ENCODE results near the gene HOXD1.

Gene HOXD1

DNA sequence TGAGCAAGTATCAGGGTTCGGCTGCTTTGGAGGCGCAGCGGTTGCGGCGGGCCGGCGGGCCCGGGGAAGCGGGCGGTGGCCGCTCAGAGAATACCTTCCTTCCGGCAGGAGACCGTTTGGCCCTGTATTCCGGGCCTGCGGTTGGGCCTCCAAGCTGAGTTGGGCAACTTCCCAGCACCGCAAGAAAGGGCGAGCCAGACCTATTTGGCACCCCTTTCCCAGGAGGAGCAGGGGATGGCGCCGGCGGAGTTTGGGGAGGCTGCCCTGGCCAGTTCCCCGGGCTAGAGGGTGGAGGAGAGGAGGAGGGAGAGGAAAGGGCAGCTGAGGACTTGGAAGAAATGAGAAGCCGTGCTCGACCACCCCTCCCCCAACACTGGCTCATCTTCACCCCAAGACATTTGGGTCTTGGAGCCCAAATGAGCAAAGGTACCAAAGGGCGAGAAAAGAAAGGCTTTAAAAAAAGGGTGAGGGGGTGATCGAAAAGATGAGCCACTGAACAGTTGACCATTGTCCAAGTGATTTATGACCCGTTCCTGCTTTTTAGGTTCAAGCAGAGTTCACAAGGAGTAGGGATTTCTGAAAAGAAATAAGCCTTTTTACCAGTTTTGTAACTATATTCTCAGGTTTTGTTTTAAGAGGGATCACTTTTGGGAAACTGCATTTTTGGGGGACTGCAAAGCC, 23.0 kb upstream of the HOXD1 start:
- no peak for DNase-seq (ENCODE audit: low read depth, low spot score)

DNA sequence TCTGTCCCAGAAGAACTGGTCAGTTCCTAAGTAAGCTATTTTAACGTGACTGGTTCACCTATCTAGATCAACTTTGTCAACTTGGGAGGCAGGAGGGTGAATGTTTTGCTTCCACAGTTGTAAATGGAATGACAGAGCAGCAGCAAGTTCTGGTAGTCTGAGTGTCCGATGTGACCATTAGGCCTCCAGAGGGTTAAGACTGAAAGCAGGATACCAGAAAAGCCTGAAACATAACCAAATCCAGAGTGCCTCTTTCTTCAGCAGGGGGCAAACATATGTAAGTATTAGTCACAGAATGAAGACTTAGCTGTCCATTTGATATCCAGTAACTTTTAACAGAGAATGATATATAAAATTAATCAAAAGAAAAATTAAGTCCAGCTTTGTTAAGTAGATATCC, 22.2 kb upstream of the HOXD1 start:
- DNase-seq (ENCODE audit: low read depth, low spot score), result no peak

DNA sequence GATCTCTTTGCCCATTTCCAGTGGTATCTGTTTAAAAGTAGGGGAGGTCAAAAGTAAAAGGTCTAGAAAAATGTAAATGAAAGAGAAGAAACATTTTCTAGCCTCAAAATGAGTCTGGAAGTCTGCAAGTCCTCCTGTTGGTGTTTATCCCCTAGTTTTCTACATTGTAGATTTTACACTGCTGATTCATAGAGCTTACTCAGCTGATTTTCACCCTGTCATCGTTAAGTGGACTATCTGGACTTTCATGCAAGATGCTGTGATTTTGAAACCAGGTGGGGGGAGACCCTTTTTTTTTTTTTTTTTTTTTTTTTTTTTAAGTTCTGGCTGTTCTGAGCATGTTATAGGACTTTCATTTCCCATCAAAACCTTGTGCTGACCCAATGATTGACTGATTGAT, 21.1 kb upstream of the HOXD1 start:
- DNase-seq (ENCODE audit: low read depth, low spot score), result no peak

DNA sequence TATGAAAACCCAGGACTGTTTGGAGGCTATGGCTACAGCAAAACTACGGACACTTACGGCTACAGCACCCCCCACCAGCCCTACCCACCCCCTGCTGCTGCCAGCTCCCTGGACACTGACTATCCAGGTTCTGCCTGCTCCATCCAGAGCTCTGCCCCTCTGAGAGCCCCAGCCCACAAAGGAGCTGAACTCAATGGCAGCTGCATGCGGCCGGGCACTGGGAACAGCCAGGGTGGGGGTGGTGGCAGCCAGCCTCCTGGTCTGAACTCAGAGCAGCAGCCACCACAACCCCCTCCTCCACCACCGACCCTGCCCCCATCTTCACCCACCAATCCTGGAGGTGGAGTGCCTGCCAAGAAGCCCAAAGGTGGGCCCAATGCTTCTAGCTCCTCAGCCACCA, 19.3 kb upstream of the HOXD1 start:
- no peak for DNase-seq (ENCODE audit: low read depth, low spot score)

DNA sequence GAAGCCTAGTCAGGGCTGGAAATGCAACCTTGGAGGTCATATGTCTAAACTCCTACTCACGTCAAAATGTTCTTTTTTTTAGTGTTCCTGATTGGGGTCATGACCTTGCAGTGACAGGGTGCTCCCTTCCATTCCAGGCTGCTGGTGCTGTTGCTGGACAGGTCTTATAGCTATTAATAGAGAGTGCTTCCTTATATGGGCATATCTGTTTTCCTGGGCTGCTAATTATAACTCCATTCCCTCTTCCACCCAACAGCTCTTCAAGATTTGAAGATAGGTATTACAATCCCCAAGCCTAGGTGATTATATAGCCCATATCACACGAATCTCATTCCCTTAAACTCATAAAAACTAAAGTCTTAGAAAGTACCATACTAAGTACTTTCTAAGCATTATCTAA, 18.8 kb upstream of the HOXD1 start:
- DNase-seq (ENCODE audit: low read depth, low spot score), result no peak

DNA sequence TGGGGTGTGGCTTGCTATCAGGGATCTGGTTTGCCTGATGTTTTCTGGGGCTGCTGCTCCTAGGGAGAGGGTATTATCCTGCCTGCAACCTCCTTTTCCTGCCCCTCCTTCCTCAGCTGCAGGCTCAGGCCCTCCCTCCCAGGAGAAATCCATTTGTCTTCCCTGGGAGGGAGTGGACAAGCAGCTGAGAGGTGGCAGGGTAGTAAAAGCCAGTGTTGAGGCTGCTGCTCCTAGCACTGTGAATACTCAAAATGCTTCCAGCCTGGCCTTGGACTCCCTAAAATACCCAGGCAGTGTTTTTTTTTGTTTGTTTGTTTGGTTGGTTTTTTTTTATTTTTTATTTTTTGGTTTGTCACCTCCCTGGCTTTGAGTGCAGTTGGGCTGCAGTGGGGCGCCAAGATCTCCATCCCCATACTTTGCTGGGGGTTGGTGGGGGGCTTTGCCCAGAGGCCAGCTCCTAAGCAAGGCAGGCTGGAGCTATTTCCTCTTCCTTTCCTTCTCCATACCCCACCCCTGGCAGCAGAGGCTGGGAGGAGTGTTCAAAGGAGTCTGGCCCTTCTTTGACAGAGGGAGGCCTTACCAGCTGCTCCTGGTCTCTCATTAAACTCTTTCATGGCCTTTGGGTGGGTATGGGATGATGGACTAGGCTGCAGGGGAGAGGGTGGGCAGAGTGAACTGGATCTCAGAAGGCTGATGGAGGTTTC, 17.7 kb upstream of the HOXD1 start:
- DNase-seq (ENCODE audit: low read depth, low spot score), result no peak

DNA sequence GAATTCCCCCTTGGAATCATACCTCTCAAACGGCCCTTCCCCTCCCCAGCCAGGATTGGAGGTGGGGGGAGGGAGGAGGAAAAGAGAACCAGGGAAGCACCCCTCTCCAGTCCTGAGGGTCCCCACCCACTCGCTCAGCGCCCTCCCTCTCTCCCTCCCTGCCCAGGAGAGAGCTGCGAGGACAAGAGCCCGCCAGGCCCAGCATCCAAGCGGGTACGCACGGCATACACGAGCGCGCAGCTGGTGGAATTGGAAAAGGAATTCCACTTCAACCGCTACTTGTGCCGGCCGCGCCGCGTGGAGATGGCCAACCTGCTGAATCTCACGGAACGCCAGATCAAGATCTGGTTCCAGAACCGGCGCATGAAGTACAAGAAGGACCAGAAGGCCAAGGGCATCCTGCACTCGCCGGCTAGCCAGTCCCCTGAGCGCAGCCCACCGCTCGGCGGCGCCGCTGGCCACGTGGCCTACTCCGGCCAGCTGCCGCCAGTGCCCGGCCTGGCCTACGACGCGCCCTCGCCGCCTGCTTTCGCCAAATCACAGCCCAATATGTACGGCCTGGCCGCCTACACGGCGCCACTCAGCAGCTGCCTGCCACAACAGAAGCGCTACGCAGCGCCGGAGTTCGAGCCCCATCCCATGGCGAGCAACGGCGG, 17.0 kb upstream of the HOXD1 start:
- DNase-seq (ENCODE audit: low read depth, low spot score), result no peak

DNA sequence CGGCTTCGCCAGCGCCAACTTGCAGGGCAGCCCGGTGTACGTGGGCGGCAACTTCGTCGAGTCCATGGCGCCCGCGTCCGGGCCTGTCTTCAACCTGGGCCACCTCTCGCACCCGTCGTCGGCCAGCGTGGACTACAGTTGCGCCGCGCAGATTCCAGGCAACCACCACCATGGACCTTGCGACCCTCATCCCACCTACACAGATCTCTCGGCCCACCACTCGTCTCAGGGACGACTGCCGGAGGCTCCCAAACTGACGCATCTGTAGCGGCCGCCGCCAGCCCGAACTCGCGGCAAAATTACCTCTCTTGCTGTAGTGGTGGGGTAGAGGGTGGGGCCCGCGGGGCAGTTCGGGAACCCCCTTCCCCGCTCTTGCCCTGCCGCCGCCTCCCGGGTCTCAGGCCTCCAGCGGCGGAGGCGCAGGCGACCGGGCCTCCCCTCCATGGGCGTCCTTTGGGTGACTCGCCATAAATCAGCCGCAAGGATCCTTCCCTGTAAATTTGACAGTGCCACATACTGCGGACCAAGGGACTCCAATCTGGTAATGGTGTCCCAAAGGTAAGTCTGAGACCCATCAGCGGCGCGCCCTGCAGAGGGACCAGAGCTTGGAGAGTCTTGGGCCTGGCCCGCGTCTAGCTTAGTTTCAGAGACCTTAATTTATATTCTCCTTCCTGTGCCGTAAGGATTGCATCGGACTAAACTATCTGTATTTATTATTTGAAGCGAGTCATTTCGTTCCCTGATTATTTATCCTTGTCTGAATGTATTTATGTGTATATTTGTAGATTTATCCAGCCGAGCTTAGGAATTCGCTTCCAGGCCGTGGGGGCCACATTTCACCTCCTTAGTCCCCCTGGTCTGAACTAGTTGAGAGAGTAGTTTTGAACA, 16.2 kb upstream of the HOXD1 start:
- no peak for DNase-seq (ENCODE audit: low read depth, low spot score)

DNA sequence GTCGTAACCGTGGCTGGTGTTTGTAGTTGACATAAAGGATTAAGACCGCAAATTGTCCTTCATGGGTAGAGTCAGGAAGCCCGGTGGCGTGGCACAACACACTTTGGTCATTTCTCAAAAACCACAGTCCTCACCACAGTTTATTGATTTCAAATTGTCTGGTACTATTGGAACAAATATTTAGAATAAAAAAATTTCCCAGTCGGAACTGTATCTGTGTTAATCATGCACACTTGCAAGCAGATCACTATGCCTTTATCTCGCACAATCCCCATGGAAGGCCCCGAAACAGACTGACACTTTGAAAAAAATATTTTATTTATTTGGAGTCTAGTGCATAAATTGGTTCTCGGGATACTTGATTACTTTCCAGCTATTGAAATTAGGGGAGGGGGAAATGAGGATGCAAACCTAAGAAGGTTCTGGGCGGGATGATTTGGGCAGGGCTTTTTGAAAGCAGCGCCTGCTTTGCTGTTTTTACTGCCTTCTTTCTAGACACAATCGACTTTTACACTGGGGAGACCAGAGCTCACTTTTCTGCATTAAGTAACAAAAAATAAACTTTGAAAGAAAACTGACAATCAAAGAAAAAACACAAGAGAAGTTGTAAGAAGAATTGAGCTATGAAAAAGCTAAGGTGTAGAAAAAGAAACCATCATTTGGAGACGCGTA, 15.4 kb upstream of the HOXD1 start:
- DNase-seq (ENCODE audit: low read depth, low spot score), result no peak

DNA sequence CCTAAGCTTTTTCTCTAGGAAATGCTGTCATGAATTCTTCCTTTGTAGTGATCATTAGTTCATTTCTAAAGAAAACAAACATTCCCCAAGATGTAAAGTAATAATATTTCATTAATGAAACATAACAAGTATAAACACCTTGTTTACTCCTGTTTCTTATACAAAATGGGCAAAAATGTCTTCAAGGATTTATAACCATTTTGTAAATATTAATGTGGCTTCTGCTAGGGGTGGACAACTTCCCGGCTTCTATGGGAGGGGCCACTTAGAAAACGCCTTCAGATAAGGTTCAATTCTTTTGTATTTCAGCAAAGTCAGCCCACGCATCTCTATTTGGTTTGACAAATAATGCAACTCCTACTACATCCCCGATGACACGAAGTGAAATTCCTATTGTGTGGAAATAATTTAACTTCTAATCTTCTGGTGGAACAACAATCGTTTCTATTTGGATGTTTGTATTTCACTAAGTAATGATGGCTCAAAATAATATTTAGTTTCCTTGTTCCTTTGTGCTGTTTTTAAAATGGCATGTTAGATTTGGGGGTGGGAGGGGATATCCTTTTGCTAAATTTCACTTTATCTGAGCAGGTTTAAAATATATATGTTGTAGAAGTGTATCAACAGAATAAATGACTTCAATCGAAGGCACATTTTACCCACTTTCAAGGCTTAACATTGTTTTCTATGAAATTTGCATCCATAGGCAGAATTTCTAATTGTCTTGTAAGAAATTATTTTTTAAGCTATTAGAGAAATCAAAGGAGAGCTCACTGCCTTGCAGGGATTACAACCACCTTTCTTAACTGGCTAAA, 14.7 kb upstream of the HOXD1 start:
- DNase-seq (ENCODE audit: low read depth, low spot score), result no peak

DNA sequence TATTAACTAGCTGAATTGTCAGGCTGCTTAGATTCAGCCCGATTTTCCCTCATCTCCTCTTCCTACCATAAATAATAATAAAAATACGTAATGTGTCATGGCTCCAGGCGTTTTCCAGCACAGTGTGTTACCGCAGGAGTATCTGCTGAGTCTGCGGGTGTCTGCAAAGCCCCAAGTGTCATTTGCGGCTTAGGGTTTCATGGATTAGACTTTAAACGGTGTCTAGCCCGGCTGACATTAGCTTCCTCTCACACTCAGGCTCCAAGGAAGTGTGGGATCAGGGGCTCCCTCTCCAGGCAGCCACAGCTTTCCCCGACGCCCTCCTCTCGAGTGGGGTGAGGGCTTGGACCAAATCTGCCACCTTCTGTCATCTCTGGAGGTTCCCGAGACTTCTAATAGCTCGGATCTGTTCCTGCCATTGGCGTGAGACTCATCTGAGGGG, 14.1 kb upstream of the HOXD1 start:
- no peak for DNase-seq (ENCODE audit: low read depth, low spot score)

DNA sequence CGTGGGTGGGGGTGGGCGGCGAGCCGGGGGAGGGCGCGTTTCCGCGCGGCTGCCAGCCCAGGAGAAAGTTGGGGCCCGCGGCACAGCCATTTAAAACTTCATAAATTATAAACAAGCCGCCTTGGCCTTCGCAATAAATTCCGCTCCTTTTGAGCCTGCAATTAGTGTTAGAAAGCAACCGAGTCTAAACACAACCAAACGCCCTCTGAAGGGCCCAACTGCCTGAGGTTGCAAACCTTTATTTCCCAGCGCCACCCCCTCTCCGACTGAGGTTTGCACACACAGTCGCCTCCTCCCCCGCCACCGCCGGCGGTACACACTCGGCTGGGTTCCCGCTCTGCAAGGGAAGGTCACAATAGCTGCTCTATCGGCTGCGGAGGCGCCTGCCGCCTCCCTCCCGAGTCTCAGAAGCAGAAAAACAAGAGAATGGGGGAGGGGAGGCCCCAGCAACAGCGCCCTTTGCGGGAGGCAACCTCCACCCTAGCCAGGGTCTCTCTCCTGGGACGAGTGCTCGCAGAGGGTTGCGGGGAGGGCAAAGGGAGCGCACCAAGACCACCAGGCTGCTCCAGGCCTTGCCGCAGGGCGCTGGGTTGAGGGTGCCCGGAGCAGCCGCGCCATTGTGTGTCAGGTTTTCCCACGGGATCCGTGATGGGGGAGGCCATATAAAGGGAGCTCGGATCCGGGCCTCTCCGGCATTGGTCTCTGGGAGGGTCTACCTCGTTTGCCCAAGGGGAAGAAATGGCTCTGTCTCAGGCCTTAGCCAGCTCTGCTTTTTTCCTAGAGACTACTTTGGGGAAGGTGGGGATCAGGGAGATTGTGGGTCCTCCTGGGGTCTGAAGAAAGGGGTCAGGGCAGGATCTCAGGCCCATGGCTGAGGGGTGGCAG, 13.4 kb upstream of the HOXD1 start:
- no peak for DNase-seq (ENCODE audit: low read depth, low spot score)

DNA sequence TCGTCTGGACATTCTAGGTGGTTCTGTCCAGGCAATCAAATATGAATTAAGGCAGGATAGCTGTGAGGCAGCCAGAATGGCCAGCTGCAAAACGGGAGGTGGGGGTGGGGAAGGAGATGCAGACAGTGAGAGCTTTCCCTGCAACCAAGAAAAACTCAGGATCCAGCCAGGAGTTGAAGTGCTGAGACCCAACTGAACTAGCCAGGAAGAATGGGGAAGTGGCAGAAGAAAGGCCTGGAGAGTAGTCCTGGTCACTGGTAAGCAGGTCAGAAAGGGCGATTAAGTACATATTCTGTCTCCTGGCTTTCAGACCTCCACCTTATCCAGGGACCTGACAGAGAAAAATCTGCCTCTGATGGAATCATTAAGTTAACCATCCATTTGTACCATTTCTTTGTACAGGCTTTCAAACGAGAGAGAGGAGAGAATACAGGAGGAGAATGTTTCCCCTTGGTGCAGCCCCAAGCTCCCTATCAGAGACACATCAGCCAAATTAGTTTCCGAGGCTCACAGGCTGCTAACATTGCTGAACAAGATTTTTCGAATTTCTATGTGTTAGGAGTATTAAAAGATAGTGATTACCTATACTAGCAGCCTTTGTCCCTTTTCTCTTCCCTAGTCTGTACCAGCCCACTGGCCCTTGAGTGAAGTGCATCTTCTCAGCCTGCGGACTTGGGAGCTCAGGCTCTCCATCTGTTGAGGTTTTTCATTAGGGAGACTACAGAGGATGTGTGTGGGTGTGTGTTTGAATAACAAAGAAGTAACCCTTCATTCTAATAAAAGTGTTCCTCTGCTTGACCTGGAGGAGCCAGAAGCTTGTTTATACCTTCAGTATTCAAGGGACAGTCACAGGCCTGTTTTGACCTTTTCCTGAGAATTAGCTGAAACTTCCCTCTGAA, 12.5 kb upstream of the HOXD1 start:
- no peak for DNase-seq (ENCODE audit: low read depth, low spot score)

DNA sequence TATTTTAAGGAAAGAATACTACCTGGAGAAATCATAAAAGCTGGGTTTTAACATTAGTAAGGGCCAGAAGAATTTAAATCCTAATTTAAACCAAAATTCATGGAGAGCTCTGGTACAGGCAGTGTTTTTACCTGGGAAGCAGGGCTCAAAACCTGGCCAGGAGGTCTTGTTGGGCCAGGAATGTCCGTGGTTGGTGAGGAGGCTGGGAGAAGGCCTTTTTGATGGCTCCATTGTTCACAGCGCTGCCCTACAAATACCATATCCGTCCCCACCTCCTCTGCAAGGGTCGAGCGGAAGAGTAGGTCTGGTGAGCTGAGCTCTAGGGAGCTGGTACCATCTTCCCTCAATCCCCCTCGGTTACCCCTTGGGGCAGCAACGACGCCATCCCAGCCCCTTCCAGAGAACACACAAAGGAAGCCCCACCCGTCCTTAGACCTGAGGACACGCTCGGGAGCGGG, 10.9 kb upstream of the HOXD1 start:
- DNase-seq (ENCODE audit: low read depth, low spot score), result no peak

DNA sequence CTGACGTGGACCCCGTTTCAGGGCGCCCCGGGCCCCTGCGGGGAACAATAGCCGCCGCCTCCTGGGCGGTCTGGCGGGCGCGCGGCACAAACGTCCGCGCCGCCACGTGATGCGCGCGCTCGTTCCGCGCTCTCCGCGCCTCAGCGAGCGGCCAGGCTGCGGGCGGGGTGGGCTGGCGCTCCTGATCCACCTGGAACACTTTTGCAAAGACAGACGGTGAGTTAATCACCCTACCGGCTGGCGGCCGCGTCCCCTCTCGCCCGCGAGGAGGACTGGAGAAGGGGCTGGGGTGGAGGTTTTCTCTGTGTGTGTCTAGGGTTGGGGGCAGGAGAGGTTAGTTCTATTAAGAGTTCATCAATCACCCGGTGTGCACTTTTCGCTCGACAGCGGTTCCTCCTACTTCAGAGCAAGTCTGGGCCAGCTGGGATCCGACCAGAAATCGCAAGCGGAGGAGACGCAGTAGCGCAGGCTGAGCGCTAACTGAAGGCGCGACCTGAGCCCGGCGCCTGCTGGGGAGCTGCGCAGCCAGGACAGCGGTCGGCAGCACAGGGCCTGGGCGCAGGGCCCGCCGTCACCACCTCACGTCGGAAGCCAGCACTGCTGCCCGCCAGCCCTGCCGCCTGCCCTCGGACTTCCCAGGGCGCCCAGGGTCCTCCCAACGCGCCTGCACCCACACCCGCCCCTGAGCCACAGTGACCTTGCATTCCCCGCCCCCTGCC, 10.3 kb upstream of the HOXD1 start:
- no peak for DNase-seq (ENCODE audit: low read depth, low spot score)

DNA sequence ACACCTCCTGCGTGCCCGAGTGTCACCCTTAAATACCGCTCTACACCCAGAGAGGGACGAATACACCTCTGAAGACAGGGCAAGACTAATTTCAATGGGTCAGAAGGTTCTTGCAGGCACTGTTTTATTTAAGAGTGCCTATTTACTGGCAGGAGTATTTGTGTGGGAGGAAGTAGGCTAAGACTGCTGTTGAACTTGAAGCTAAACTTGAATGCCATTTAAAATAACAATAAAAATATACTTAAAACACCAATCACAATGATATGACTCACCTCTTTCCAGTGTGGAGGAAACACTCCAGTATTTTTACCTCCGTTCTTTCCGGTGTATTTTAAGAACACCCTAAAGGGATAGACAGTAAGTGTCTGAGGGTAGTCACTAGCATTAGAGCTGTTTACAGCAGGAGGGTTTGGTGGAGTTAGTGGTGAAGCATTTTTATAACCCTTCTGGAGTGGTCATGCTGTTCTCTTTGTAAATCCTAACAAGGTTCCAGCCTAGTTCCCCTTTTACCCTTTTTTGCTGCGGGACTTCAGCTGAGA, 9.6 kb upstream of the HOXD1 start:
- DNase-seq (ENCODE audit: low read depth, low spot score), result no peak

DNA sequence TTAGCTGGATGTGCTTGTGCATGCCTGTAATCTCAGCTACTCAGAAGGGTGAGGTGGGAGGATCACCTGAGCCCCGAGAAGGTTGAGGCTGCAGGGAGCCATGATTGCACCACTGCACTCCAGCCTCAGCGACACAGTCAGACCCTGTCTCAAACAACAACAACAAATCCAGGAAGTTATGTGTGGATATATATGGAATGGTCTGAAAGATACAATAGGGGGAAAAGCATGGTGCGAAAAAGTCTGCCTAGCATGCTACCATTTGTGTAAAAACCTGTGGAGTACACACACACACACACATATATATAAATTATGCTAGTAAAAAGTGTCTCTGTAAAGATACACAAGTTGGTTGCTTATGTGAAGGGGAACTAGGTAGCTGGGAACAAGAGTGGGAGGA, 6.9 kb upstream of the HOXD1 start:
- DNase-seq (ENCODE audit: low read depth, low spot score), result no peak

DNA sequence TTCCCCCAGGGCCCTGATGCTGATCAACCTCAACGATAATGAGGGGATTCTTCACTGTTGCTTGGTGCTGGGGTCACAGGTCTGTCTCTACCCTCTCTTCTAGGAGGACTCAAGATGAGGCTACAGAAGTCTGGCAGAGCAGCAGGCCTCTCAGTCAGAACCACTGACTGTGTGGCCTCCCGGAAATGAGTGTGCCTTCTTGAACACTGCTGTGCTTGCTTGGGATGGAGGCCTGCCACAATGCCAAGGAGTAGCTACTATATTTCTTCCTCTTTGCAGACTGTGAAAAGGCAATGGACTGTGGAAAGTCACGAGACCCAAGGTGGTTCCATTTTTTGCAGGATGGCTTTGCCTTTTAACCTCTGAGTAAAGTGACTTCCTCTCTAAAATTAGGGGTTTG, 5.8 kb upstream of the HOXD1 start:
- DNase-seq (ENCODE audit: low read depth, low spot score), result no peak
